ENCODE measurements around the gene TCFL5.

TCFL5 gene

DNA sequence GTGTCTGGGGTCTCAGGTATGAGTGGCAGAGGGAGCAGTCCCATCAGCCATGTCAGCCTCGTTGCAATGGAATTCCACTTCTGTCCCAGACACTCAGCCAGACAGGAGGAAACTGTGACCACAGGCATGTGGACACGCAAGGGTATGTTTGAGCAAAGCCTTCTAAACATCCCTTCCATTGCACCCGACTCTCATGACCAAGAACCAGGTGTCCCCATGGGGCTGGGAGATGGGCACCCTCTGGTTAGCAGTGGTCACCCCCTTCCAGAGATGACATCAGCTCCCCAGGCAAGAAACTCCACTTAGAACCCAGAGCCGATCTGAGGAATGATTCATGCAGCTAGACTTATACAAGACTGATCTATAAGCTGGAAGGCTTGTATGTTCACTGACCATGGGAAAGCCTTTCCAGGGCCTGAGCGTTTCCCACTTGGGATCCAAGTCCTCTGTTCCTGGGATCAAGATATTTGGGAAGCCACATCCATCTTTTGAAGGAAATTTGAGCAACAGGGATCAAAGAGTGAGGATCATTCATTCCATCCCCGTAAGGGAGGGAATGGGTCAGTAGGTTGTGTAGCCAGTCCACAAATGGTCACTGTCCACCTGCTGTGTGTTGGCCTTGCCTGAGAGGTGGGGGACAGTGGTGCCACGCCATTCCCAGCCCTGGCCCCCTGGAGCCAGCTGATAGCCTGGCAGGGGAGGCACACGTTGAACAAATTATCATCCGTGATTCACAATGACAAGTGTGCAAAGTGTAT, 69.3 kb downstream of the TCFL5 start:
- no peak overlapping the region for H3K4me3 ChIP-seq (ENCODE audit: low read length)
- no peaks in the 10 kb centered on the region for H3K36me3 ChIP-seq (ENCODE audit: control insufficient read depth, insufficient read depth, low read length)
- H3K4me1 ChIP-seq (ENCODE audit: control insufficient read depth, insufficient read depth, low read length): peaks cover 13% of the 10 kb centered on the region
- no peak overlapping the region for H3K27ac ChIP-seq (ENCODE audit: low read depth, low read length)
- H3K9ac ChIP-seq (ENCODE audit: low read length): no peak overlapping the region
- no peaks in the 10 kb centered on the region for H3K27me3 ChIP-seq (ENCODE audit: control insufficient read depth, insufficient read depth, low read length)

GRCh38 chr20:62791301-62792181, 70.1 kb downstream of the TCFL5 start:
- Histone ChIP-seq H3K27me3 (ENCODE audit: control insufficient read depth, insufficient read depth, low read length) (no peaks in the 10 kb centered on the region), H3K4me1 (ENCODE audit: control insufficient read depth, insufficient read depth, low read length) (peaks cover 9% of the 10 kb centered on the region), H3K27ac (ENCODE audit: low read depth, low read length) (no peak overlapping the region), H3K9ac (ENCODE audit: low read length) (no peak overlapping the region), H3K36me3 (ENCODE audit: control insufficient read depth, insufficient read depth, low read length) (no peaks in the 10 kb centered on the region), H3K4me3 (ENCODE audit: low read length) (no peak overlapping the region)
